ENCODE measurements around the gene GULP1.

Gene GULP1

DNA sequence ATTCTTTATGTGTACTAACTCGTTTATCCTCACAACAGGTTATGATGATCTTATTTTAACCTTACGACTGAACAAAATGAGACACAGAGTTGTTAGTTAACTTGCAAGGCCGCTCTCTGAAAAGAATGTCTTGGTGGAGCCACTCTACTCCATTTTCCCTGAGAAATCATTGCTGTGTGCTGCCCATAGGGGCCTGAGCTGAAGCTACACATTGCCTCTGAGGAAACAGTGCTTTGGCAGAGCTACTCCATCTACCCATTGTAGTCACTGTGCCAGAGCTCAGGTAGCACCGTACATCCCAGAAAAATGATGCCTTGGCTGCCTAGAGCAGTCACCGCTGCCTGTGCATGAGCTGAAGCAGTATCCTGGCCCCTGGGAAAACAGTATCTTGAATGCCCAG is 61.6 kb downstream of the GULP1 start:
- Histone ChIP-seq H3K9me3 (ENCODE audit: low read length) (no peaks in the 10 kb centered on the region), H3K4me3 (ENCODE audit: low read depth in 1 of 2, low read length in 2 of 2) (no peak overlapping the region), H3K4me1 (ENCODE audit: insufficient read depth, low read length) (peaks cover 7% of the 10 kb centered on the region), H3K9ac (ENCODE audit: low read length) (no peak overlapping the region), H3K27ac (ENCODE audit: low read depth, low read length) (no peak overlapping the region), H3K27me3 (ENCODE audit: control insufficient read depth in 1 of 2, insufficient read depth in 2 of 2, low read length in 2 of 2) (no peaks in the 10 kb centered on the region), H3K36me3 (ENCODE audit: insufficient read depth, low read length) (no peaks in the 10 kb centered on the region)

- Histone ChIP-seq H3K9ac (ENCODE audit: low read length) (no peak overlapping the region), H3K9me3 (ENCODE audit: low read length) (no peaks in the 10 kb centered on the region)
These were observed 69.0 kb downstream of the GULP1 start for GRCh38 chr2:188360485-188361263.

GRCh38 chr2:188364033-188364630 is 72.5 kb downstream of the GULP1 start:
- H3K9ac ChIP-seq (ENCODE audit: low read length): no peak overlapping the region
- no peaks in the 10 kb centered on the region for H3K36me3 ChIP-seq (ENCODE audit: insufficient read depth, low read length)

More at GRCh38 chr2:188360485-188361263, 69.0 kb downstream of the GULP1 start:
- H3K27ac ChIP-seq (ENCODE audit: low read depth, low read length): no peak overlapping the region
- no peaks in the 10 kb centered on the region for H3K27me3 ChIP-seq (ENCODE audit: control insufficient read depth in 1 of 2, insufficient read depth in 2 of 2, low read length in 2 of 2)
- no peaks in the 10 kb centered on the region for H3K36me3 ChIP-seq (ENCODE audit: insufficient read depth, low read length)
- no peak overlapping the region for H3K4me3 ChIP-seq (ENCODE audit: low read depth in 1 of 2, low read length in 2 of 2)
- H3K4me1 ChIP-seq (ENCODE audit: insufficient read depth, low read length): no peaks in the 10 kb centered on the region

GRCh38 chr2:188365058-188365641 is 73.5 kb downstream of the GULP1 start:
- Histone ChIP-seq H3K27ac (ENCODE audit: low read depth, low read length) (no peak overlapping the region), H3K36me3 (ENCODE audit: insufficient read depth, low read length) (no peaks in the 10 kb centered on the region), H3K27me3 (ENCODE audit: control insufficient read depth in 1 of 2, insufficient read depth in 2 of 2, low read length in 2 of 2) (no peaks in the 10 kb centered on the region), H3K9me3 (ENCODE audit: low read length) (no peaks in the 10 kb centered on the region), H3K4me1 (ENCODE audit: insufficient read depth, low read length) (no peaks in the 10 kb centered on the region), H3K9ac (ENCODE audit: low read length) (no peak overlapping the region), H3K4me3 (ENCODE audit: low read depth in 1 of 2, low read length in 2 of 2) (no peak overlapping the region)

More at GRCh38 chr2:188364033-188364630, 72.5 kb downstream of the GULP1 start:
- H3K27ac ChIP-seq (ENCODE audit: low read depth, low read length): no peak overlapping the region
- H3K4me1 ChIP-seq (ENCODE audit: insufficient read depth, low read length): no peaks in the 10 kb centered on the region
- no peaks in the 10 kb centered on the region for H3K9me3 ChIP-seq (ENCODE audit: low read length)
- no peak overlapping the region for H3K4me3 ChIP-seq (ENCODE audit: low read depth in 1 of 2, low read length in 2 of 2)
- no peaks in the 10 kb centered on the region for H3K27me3 ChIP-seq (ENCODE audit: control insufficient read depth in 1 of 2, insufficient read depth in 2 of 2, low read length in 2 of 2)

DNA sequence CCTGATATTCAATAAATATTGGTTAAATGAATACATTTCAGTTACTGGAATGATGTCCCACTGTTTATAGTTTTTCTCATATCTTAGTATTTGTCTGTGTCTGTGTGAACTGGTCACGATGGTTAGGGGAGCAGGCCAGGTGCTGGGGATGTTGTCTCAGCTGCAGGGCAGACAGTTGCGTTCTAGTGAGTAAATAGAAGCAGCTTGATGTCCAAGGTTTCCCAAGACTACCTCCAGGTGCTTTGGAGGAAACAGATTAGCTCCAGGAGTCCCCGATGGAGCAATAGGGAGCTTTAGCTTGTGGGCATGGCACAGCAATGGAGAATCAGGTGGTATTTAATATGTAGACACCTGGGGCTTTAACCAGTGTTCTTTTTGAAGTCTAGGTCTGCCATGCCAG is 75.5 kb downstream of the GULP1 start:
- Histone ChIP-seq H3K27me3 (ENCODE audit: control insufficient read depth in 1 of 2, insufficient read depth in 2 of 2, low read length in 2 of 2) (no peaks in the 10 kb centered on the region), H3K4me3 (ENCODE audit: low read depth in 1 of 2, low read length in 2 of 2) (no peak overlapping the region), H3K9me3 (ENCODE audit: low read length) (no peaks in the 10 kb centered on the region), H3K4me1 (ENCODE audit: insufficient read depth, low read length) (no peaks in the 10 kb centered on the region), H3K27ac (ENCODE audit: low read depth, low read length) (no peak overlapping the region), H3K9ac (ENCODE audit: low read length) (no peak overlapping the region), H3K36me3 (ENCODE audit: insufficient read depth, low read length) (no peaks in the 10 kb centered on the region)

GRCh38 chr2:188369365-188369764 is 77.7 kb downstream of the GULP1 start:
- Histone ChIP-seq H3K36me3 (ENCODE audit: insufficient read depth, low read length) (no peaks in the 10 kb centered on the region), H3K9me3 (ENCODE audit: low read length) (no peaks in the 10 kb centered on the region)

DNA sequence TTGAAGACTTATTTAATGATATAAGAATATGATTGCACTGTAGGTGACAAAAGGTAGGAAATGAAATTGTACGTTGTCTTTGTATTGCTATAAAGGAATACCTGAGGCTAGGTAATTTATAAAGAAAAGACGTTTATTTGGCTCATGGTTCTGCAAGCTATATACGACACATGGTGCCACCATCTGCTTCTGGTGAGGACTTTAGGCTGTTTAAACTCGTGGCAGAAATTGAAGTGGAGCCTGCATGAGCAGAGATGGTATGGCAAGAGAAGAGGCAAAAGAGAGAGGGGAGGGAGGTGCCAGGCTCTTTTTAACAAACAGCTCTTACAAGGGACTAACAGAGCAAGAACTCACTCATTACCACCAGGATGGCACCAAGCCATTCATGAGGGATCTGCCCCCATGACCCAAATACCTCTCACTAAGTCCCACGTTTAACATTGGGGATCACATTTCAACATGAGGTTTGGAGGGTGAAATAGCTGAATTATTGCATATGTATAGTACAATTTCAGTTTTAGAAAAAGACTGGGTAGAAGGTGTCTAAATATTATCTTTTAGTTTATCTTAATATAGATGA is 86.8 kb downstream of the GULP1 start:
- H3K9me3 ChIP-seq (ENCODE audit: low read length): no peaks in the 10 kb centered on the region
- no peak overlapping the region for H3K27ac ChIP-seq (ENCODE audit: low read depth, low read length)
- no peaks in the 10 kb centered on the region for H3K27me3 ChIP-seq (ENCODE audit: control insufficient read depth in 1 of 2, insufficient read depth in 2 of 2, low read length in 2 of 2)
- H3K36me3 ChIP-seq (ENCODE audit: insufficient read depth, low read length): no peaks in the 10 kb centered on the region
- no peak overlapping the region for H3K9ac ChIP-seq (ENCODE audit: low read length)
- H3K4me3 ChIP-seq (ENCODE audit: low read depth in 1 of 2, low read length in 2 of 2): no peak overlapping the region
- H3K4me1 ChIP-seq (ENCODE audit: insufficient read depth, low read length): peaks cover 5% of the 10 kb centered on the region

More at GRCh38 chr2:188369365-188369764, 77.7 kb downstream of the GULP1 start:
- Histone ChIP-seq H3K27ac (ENCODE audit: low read depth, low read length) (no peak overlapping the region), H3K4me3 (ENCODE audit: low read depth in 1 of 2, low read length in 2 of 2) (no peak overlapping the region), H3K27me3 (ENCODE audit: control insufficient read depth in 1 of 2, insufficient read depth in 2 of 2, low read length in 2 of 2) (no peaks in the 10 kb centered on the region), H3K9ac (ENCODE audit: low read length) (no peak overlapping the region), H3K4me1 (ENCODE audit: insufficient read depth, low read length) (no peaks in the 10 kb centered on the region)

- Histone ChIP-seq H3K36me3 (ENCODE audit: insufficient read depth, low read length) (no peaks in the 10 kb centered on the region), H3K9ac (ENCODE audit: low read length) (no peak overlapping the region), H3K4me3 (ENCODE audit: low read depth in 1 of 2, low read length in 2 of 2) (no peak overlapping the region), H3K27me3 (ENCODE audit: control insufficient read depth in 1 of 2, insufficient read depth in 2 of 2, low read length in 2 of 2) (no peaks in the 10 kb centered on the region), H3K9me3 (ENCODE audit: low read length) (no peaks in the 10 kb centered on the region), H3K4me1 (ENCODE audit: insufficient read depth, low read length) (peaks cover 5% of the 10 kb centered on the region), H3K27ac (ENCODE audit: low read depth, low read length) (no peak overlapping the region)
These were observed 88.1 kb downstream of the GULP1 start for GRCh38 chr2:188379748-188380147.

- Histone ChIP-seq H3K36me3 (ENCODE audit: insufficient read depth, low read length) (no peaks in the 10 kb centered on the region), H3K4me3 (ENCODE audit: low read depth in 1 of 2, low read length in 2 of 2) (no peak overlapping the region), H3K4me1 (ENCODE audit: insufficient read depth, low read length) (peaks cover 5% of the 10 kb centered on the region), H3K9ac (ENCODE audit: low read length) (no peak overlapping the region), H3K27ac (ENCODE audit: low read depth, low read length) (no peak overlapping the region), H3K9me3 (ENCODE audit: low read length) (no peaks in the 10 kb centered on the region), H3K27me3 (ENCODE audit: control insufficient read depth in 1 of 2, insufficient read depth in 2 of 2, low read length in 2 of 2) (no peaks in the 10 kb centered on the region)
These were observed 88.6 kb downstream of the GULP1 start for GRCh38 chr2:188380280-188380679.

DNA sequence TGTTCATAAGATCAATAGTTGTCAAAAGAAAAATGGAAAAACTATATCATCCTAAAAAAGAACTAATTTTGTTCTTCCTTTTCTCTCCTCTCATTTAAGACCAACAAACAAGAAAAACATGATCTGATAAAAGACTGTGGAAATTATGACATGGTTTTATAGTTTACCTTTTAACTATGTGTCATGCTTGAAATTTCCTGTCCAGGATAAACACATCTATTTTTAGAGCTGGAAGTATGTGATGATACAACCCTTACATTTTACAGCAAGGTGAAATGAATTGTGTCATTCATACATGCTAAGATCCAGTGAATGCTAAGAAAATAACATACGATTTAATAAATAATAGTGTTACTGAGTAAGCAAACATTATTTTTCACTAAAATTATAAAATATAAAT is 89.9 kb downstream of the GULP1 start:
- Histone ChIP-seq H3K4me1 (ENCODE audit: insufficient read depth, low read length) (peaks cover 5% of the 10 kb centered on the region), H3K27me3 (ENCODE audit: control insufficient read depth in 1 of 2, insufficient read depth in 2 of 2, low read length in 2 of 2) (no peaks in the 10 kb centered on the region), H3K27ac (ENCODE audit: low read depth, low read length) (no peak overlapping the region), H3K9ac (ENCODE audit: low read length) (no peak overlapping the region), H3K36me3 (ENCODE audit: insufficient read depth, low read length) (peaks cover 5% of the 10 kb centered on the region), H3K9me3 (ENCODE audit: low read length) (no peaks in the 10 kb centered on the region), H3K4me3 (ENCODE audit: low read depth in 1 of 2, low read length in 2 of 2) (no peak overlapping the region)

DNA sequence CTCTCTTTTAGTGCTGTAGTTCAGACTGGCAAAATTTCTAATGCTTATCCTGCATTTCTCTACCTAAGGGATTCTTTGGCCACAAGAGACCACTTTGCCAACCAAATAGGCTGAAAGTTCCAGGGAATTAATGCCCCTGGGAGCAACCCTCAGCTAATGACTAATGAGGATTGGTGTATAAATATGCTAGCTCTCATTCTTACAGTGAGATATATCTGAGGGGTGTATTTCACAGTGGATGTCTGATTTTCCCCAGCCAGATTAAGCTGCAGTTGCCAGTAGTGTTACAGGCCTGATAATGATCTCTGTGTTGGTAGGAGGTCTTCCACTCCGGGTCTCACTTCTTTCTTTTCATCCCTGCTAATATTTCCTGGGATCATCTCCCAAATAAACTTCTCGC is 90.4 kb downstream of the GULP1 start:
- Histone ChIP-seq H3K27me3 (ENCODE audit: control insufficient read depth in 1 of 2, insufficient read depth in 2 of 2, low read length in 2 of 2) (no peaks in the 10 kb centered on the region), H3K36me3 (ENCODE audit: insufficient read depth, low read length) (peaks cover 5% of the 10 kb centered on the region), H3K9me3 (ENCODE audit: low read length) (no peaks in the 10 kb centered on the region), H3K4me1 (ENCODE audit: insufficient read depth, low read length) (peaks cover 5% of the 10 kb centered on the region), H3K9ac (ENCODE audit: low read length) (no peak overlapping the region), H3K27ac (ENCODE audit: low read depth, low read length) (no peak overlapping the region), H3K4me3 (ENCODE audit: low read depth in 1 of 2, low read length in 2 of 2) (no peak overlapping the region)
